Measurements from ENCODE around the gene LILRA6.
"Not testable (repeated sequence)": the region's sequence is repeated elsewhere in the genome, so short reads cannot be mapped to it uniquely, and the experiment has no call there.

The LILRA6 gene

DNA sequence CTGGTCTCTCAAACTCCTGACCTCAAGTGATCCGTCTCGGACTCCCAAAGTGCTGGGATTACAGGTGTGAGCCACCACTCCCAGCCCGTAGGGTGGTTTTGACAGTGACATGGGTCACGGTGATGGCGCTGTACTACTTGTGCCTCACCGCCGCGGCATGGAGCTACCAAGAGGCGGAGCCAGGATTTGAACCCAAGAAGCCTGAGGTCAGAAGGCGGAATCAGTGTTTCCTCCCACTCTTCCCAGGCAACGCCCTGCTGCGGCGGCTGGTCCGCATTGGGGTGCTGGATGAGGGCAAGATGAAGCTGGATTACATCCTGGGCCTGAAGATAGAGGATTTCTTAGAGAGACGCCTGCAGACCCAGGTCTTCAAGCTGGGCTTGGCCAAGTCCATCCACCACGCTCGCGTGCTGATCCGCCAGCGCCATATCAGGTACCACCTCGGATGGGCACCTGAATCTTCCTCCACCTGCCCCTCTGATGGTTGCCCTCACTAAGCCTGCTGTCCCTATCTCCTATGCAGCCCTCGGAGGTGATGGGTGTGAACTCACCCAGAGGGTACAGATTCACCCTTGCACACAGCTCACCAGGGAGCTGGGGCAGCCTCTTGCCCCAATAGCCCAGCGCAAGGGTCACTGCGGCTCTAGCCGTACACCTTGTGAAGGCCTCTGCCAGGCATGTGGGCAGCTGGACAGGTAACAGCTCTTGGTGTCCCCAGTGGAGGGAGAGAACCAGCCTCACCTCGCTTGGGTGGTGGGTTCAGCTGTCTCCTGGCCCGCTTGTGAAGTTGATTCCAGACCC lies 36.4 kb downstream of the LILRA6 start:
- DNase-seq: peak; percentile 81

DNA sequence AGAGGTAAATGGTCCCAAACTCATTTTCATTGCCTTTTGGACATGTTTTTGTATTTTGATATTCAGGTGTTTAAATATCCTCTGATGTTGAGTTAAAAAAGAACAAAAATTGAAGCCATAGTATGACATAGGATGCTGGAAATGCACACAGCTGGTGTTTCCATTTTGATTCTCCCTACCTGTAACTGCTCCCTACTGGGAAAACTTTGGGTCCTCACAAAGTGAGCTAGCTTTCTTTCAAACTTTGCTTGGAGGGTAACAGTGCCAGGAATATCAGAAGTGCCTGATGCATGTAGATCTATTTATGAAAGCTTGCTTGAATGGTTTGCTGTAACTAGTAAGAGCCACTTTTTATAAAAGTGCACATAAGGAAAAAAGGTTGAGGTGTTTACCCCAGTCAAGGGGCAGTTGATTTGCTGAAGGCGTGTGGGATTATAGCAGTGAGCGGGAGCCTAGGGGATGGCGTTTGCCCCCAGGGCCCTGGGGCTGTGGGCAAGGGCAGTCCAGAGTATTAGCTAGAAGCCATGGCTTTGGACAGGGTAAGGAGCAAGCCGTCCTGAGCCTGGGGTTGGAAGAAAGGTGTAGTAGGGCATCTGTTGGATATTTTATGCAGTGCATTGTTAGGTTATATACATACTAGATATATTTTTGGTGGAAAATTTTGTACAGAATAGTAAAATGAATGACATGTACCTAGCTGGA lies 37.7 kb downstream of the LILRA6 start:
- DNase-seq: no peak

DNA sequence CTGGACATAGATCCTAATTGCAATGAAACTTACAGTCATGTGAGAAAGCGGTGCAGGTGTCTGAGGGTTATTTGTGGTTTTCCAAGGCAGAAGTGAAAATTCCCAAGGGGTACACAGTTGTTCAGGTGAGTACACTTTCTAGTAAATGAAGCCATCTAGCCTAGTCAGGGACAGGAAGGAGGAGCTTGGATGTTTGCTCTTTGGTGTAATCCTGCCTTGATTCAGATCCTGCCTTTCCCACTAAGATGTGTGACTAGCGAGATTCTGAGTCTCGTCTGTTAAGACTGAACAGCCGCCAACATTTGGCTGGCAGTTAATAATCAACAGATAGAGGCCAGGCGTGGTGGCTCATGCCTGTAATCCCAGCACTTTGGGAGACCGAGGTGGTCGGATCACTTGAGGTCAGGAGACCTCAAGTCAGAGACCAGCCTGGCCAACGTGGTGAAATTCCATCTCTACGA lies 39.4 kb downstream of the LILRA6 start:
- DNase-seq: no peak

DNA sequence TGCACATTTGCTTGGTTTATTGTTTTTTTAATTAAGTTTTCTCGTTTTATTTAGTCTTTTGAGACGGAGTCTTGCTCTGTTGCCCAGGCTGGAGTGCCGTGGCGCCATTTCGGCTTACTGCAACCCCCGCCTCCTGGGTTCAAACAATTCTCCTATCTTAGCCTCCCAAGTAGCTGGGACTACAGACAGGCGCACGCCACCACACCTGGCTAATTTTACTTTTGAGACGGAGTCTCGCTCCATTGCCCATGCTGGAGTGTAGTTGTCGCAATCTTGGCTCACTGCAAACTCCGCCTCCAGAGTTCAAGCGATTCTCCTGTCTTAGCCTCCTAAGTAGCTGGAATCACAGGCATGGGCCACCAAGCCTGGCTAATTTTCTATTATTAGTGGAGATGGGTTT lies 40.6 kb downstream of the LILRA6 start:
- DNase-seq: no peak

DNA sequence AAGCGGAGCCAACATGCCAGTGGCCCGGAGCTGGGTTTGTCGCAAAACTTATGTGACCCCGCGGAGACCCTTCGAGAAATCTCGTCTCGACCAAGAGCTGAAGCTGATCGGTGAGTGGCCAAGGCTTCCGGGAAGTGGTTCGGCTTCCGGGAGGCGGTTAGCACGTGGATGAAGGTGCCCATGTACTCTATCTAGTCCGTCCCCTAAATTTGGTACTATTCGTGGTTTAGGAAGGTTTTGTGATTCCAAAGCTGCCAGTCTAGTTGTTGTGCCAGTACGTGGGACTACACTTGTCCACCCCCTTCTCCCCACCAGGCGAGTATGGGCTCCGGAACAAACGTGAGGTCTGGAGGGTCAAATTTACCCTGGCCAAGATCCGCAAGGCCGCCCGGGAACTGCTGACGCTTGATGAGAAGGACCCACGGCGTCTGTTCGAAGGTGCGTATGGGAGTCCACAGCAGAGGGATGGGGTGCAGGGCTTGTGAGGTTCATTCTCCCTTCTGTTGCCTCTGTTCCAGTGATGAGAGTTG lies 41.4 kb downstream of the LILRA6 start:
- no peak for DNase-seq

DNA sequence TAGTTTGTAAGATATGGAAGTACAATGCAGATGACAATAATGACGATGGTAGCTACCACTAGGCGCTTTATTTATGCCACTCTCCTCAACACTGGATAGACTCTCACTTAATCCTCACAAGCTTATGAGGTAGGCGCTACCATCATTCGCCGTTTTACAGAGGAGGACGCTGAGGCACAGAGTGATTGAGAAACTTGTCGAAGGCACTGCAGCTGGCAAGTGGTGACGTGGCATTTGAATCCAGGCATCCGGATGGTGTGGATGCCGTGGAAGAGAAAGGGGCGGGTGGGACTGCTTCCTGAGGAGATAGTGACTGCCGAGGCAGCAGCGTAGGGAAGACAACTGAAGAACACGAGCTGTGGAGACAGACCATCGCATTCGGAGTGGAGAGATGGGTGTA lies 43.2 kb downstream of the LILRA6 start:
- DNase-seq: no peak

DNA sequence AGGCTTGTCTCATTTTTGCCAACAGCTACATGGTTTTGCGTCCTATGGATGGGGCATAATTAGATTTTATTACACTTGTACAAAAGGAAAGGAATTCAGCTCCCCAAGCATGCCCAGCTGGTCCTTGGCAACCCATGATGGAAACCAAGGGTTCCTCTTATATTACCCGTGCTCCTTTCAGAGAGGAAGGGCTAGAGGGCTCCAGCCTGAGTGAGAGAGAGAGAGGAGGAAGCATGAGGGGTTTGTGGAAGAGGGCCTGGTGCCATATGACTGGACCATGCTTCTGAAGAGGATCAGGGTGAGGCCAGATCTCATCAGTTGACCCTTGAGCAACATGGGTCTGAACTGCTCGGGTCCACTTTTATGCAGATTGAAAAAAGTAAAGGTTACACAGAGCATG lies 45.5 kb downstream of the LILRA6 start:
- DNase-seq: peak; percentile 52

DNA sequence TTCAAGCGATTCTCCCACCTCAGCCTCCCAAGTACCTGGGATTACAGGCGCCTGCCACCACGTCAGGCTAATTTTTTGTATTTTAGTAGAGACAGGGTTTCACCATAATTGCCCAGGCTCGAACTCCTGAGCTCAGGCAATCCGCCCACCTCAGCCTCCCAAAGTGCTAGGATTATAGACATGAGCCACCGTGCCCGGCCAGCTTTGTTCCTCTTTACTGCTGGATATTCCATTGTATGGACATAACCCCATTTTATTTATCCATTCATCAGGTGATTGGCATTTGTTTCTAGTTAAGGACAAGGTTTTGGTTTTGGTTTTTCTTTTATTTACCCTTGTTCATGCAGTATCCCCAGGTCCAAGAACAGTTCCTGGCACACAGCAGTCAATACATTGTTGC lies 46.1 kb downstream of the LILRA6 start:
- DNase-seq: peak; percentile 13

DNA sequence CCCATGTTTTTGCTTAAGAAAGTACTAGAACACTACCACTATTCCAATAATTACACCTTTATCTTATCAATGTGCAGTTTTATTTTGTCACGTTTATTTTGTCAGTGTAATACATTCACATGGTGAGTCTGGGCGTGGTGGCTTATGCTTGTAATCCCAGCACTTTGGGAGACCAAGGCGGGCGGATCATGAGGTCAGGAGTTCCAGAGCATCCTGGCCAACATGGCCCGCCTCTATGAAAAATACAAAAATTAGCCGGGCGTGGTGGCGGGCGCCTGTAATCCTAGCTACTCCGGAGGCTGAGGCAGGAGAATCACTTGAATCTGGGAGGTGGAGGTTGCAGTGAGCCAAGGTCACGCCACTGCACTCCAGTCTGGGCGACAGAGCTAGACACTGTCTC lies 48.1 kb downstream of the LILRA6 start:
- not testable (repeated sequence) for DNase-seq

DNA sequence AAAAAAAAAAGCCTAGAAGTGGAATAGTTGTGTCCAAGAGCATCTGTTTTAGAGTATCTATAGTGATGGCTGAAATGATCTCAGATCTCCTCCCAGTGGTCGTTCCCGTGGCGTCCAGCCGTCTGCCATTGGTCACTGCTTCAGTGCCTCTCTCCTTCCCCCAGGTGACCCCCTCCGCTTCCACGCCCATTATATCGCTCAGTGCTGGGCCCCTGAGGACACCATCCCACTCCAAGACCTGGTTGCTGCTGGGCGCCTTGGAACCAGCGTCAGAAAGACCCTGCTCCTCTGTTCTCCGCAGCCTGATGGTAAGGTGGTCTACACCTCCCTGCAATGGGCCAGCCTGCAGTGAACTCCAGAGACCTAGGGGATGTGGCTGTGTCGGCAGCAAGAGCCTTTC lies 49.6 kb downstream of the LILRA6 start:
- DNase-seq: no peak

DNA sequence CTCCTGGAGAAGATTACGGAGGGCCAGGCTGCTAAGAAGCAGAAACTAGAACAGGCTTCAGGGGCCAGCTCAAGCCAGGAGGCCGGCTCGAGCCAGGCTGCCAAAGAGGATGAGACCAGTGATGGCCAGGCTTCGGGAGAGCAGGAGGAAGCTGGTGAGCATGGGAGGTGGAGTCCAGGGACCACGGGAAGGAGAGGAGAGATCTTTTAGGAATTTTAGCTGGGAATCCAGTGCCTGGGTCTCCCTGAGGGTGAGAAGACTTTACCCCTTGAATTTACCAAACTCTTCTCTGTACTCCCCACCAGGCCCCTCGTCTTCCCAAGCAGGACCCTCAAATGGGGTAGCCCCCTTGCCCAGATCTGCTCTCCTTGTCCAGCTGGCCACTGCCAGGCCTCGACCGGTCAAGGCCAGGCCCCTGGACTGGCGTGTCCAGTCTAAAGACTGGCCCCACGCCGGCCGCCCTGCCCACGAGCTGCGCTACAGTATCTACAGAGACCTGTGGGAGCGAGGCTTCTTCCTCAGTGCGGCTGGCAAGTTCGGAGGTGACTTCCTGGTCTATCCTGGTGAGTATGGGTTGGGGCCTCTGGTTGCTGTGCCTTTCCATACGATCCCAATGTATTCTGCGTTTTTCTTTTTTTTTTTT lies 50.7 kb downstream of the LILRA6 start:
- DNase-seq: no peak

DNA sequence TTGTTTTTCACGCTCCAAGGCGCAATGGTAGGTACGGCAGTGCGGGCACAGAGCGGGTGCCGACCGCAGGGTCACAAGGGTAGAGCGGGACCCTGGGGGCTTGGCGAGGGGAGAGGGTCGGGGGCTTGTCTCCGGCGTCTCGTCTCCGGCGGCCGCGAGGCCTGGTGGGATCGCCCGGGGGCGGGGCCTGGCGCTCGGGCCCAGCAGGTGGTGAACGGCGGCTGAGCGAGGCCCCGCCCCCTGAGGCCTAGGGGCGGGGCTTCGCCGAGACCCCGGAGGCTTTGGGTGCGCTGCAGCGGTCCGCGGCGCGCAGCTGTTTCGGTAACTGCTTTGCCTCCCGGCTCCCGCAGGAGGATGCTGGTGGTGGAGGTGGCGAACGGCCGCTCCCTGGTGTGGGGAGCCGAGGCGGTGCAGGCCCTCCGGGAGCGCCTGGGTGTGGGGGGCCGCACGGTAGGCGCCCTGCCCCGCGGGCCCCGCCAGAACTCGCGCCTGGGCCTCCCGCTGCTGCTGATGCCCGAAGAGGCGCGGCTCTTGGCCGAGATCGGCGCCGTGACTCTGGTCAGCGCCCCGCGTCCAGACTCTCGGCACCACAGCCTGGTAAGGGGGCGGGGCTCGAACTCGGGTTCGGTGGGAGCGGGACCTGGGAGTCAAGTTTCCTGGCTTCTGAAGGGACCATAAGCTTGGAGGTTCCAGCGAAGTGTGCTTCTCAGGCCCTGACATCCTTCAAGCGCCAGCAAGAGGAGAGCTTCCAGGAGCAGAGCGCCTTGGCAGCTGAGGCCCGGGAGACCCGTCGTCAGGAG lies 51.4 kb downstream of the LILRA6 start, which contains the start of gene TSEN34:
Gene TSEN34, plus strand, starts transcription at position 298 of the 800 bp plus-strand sequence. Its CDS starts 57 bp downstream, at position 355.
- DNase-seq: peak; percentile 87

DNA sequence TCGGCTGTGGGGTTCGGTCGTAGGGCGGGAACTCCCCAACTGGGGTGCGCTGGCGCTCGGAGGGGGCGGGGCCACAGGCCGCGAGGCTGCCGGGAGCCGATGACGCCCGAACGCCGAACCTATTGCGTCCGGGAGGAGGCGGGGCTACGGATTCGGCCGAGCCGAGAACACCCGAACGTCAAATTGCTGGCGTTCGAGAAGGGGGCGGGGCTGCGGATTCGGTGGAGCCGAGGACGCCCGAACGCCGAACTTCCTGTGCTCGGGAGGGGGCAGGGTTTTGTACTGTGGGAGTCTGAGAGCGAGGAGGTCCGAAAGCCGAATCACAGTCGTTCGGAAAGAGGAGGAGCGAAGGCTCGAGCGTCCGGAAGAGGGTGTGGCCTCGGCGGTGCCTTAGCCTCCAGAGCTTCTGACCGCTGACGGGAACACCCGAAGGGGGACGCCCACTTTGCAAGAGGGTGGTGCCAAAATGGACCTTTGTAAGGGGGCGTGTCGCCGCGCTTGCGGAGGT lies 52.0 kb downstream of the LILRA6 start:
- peak; percentile 100 for DNase-seq

DNA sequence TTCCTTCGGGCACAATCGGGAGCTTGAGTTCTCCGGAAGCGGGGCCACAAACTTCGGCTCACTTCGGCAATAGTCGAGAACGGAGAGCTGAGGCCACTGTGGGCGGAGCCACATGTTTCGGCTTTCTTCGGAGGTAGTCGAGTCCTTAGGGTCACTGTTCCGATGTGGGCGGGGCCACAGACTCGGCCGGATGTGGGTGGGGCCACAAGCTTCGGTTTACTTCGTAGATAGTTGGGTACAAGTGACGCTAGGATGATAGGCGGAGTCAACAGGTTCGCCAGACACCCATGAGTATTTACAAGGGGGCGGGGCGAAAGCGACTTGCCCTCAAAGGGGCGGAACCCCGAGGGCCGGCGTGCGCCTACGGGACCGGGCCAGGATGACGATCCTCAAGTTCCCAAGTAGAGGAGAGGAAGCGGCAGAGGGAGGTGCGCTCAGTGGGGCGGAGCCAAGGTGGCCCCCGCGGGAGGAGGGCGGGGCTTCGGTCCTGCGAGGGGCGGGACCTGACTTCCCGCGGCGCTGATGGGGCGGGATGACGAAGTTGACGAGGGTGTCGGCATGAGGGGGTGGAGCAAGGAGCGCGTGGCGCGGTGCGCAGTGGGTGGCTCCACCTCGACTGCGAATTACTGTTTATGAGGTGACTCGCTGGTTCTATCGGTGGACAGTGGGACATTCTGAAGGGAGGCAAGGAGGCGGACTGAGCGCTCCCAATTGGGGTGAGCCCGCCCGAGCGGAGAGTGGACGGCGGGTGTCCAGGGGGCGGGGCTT lies 52.7 kb downstream of the LILRA6 start:
- peak; percentile 100 for DNase-seq

DNA sequence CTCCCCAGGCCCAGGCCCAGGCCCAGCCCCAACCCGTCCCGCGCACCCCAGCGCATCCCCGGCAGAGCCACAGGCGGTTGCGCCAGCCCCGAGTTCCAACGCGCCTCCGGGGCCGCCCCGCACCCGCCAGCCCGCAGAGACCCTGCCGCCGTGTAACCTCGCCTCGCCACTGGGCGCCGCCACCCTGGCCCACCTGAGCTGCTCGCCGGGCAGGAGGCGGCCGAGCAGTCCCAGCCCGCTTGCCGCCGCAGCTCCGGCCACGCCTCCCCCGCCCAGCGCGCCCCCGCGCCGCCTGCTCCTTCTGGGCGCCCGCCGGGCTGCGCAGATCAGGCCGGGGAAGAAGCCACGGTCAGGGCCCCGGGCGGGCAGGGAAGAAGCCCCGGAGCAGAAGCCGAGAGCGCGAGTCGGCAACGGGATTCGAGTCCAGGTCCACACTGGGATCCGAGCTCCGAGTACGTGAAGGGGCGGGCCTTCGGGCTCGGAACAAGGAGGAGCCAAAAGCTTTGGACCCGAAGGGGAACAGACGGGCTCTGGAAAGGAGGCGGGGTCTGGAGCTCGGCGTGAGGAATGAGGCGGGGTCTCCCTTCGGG lies 53.4 kb downstream of the LILRA6 start, which contains the start of gene MBOAT7:
Gene MBOAT7, minus strand, starts transcription at position 436 of the 590 bp plus-strand sequence. CDS start 1,072 bp downstream, outside the sequence.
- DNase-seq: no peak

DNA sequence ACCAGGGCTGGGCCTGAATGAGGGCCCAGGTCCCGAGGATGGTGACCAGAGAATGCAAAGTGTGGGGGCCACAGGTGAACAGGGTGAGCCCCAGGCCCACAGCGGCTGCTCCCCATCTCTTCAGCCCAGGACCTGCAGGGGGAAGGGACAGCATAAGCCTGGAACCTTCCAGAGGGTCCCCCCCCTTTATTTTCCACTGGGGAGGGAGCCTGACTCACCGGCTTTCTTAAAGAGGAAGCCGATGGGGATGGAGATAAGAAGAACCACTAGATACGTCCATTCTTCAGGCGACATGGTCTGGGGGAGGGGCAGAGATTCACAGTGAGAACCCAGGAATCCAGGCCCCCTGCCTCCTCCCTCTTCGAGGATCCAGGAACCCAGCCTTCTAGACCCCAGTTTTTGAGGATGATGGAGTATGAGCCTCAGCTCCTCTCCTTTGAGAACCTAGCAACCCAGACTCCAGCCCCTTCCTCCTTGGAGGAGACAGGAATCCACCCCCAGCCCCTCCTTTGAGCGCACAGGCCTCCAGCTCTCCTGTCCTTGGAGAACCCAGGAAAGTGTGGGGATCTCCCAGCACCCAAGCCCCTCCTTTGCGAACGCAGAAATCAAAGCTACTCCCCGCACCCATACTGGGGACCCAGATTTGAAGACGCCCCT lies 54.2 kb downstream of the LILRA6 start:
- no peak for DNase-seq

DNA sequence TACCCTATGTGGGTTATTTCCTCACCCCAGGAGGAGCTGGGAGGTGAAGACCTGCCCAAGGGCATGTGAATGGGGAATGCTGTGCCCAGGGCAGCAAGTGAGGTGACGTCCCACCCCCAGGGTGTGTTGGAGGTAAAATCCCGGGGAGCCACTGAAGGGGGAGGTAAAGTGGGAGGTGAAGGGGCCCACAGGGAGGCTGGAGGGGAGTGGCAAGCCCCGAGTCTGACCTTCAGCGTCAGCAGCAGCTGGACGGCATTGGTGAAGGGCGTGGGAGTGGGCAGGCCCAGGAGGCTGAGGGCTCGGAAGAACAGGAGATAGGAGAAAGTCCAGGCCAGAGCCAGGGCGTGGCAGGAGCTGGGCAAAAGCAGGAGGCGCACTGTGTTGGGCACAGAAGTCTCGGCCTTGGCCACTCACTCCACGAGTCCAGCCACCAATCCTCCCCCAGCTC lies 55.6 kb downstream of the LILRA6 start:
- DNase-seq: no peak

Data from inflammatory macrophage treated with lipopolysaccharide for 4 hours (primary cell).